Hepatocyte (in vitro differentiated cells): ENCODE data around the gene ASIC2. TPM values are rescaled to one million over a fixed set of nuclear protein-coding genes. Genes with fewer than 3 reads are reported as not detected.

Experiments used
- DNase-seq: peaks from one replicate; pipeline ENCODE4 v3.0.0-alpha.2; 2016; ENCODE audit warnings: low spot score
- H2AFZ ChIP-seq: fragments of 200-600 bp; sonication (generic); 2 replicates; pipeline ENCODE4 v1.6.0; 2016; ENCODE audit warnings: antibody characterized with exemption, mild to moderate bottlenecking
- H3K27ac ChIP-seq: fragments of 200-600 bp; sonication (generic); 2 replicates; pipeline ENCODE4 v1.5.1; 2016; ENCODE audit warnings: mild to moderate bottlenecking
- H3K27me3 ChIP-seq: fragments of 200-600 bp; sonication (generic); 2 replicates; pipeline ENCODE4 v1.6.1; 2016
- H3K36me3 ChIP-seq: fragments of 200-600 bp; sonication (generic); replicated peaks from 2 replicates; pipeline ENCODE4 v1.5.1; 2016; ENCODE audit warnings: low read depth; ENCODE audit not compliant: insufficient read depth
- H3K4me1 ChIP-seq: fragments of 200-600 bp; sonication (generic); 2 replicates; pipeline ENCODE4 v1.5.1; 2016; ENCODE audit warnings: mild to moderate bottlenecking, moderate library complexity; ENCODE audit not compliant: insufficient read depth
- H3K4me2 ChIP-seq: fragments of 200-600 bp; sonication (generic); 2 replicates; pipeline ENCODE4 v1.6.0; 2016
- H3K4me3 ChIP-seq: fragments of 200-600 bp; sonication (generic); 2 replicates; pipeline ENCODE4 v1.5.1; 2016; ENCODE audit warnings: mild to moderate bottlenecking
- H3K79me2 ChIP-seq: fragments of 200-600 bp; sonication (generic); 2 replicates; pipeline ENCODE4 v1.6.0; 2017; ENCODE audit warnings: mild to moderate bottlenecking
- H3K9me2 ChIP-seq: fragments of 200-600 bp; sonication (generic); replicated peaks from 2 replicates; pipeline ENCODE4 v1.6.0; 2017; ENCODE audit warnings: mild to moderate bottlenecking; ENCODE audit not compliant: insufficient read depth
- H3K9me3 ChIP-seq: fragments of 200-600 bp; sonication (generic); 2 replicates; pipeline ENCODE4 v1.5.1; 2016; ENCODE audit warnings: low read depth, mild to moderate bottlenecking
- H4K20me1 ChIP-seq: fragments of 200-600 bp; sonication (generic); 2 replicates; pipeline ENCODE4 v1.6.0; 2016; ENCODE audit warnings: mild to moderate bottlenecking; ENCODE audit not compliant: insufficient read depth, poor library complexity, severe bottlenecking
- CTCF ChIP-seq: fragments of 200-600 bp; sonication (generic); IDR thresholded peaks from 2 replicates; pipeline ENCODE4 v1.5.1; 2016; ENCODE audit warnings: antibody characterized with exemption, mild to moderate bottlenecking; ENCODE audit not compliant: poor library complexity
- EZH2 ChIP-seq: fragments of 200-600 bp; sonication (generic); IDR thresholded peaks from 2 replicates; pipeline ENCODE4 v1.6.1; 2016; ENCODE audit warnings: antibody characterized with exemption, mild to moderate bottlenecking, borderline replicate concordance
- EZH2phosphoT487 ChIP-seq: fragments of 200-600 bp; sonication (generic); IDR thresholded peaks from one replicate; pipeline ENCODE4 v1.6.1; 2018; ENCODE audit warnings: antibody characterized with exemption, mild to moderate bottlenecking, low read depth, moderate library complexity; ENCODE audit not compliant: unreplicated experiment, severe bottlenecking
- WGBS: methylation state at CpG from one replicate; pipeline ENCODE4 v1.1.6; 2016; ENCODE audit warnings: low lambda C conversion rate; ENCODE audit errors: missing lambda C conversion rate; 5-methylcytosine and 5-hydroxymethylcytosine counted together
- polyA plus RNA-seq: library from polyadenylated mRNA; unstranded; fragments of >200 nt; fragmentation: Nextera tagmentation; extraction: Ambion mirVana; gene quantifications from 2 replicates; pipeline ENCODE4 v1.2.1, GENCODE V29; 2016
- total RNA-seq: library from RNA; depleted of rRNA; stranded (reverse); fragments of >200 nt; gene quantifications from 2 replicates; pipeline ENCODE4 v1.2.3, GENCODE V29; 2014

Gene ASIC2
- total and polyA plus RNA-seq, 2 experiments from 2014 or later = 2.3 to 3.3 TPM

GRCh38 chr17:33269337-33270060, 23.6 kb downstream of the ASIC2 start:
- WGBS = 76% methylated on average over 2 of the region's 2 CpGs
- no peak for DNase-seq

DNA sequence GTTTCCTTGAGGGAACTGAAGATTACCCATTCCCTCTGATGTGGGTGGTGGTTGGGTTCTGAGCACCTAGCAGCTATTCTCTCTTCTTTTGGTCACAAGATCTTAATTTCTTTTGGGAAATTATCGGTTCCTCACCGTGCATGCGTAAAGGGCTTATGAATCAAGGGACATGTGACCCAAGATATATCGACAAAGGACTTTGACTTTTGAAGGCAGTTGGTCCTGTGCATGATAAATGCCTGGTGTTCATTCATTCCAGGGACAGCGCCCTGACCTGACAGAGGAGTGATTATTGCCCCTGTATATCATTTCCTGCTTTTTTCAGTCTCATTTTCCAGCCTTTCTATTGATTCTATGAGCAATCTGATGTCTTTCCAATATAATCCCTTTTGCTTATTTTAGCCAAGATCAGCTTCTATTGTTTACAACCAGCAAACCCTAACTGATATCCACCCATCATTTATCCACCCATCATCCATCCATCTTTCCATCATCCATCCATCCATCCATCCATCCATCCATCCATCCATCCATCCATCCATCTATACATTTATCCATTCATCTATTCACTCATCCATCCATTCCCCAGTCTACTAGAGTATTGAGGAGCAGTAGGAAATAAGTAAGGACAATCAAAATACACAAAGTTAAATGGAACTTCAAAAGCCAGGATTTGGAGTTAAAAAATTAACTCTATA, 25.1 kb downstream of the ASIC2 start:
- no peak overlapping the region for H3K27ac ChIP-seq
- H3K9me2 ChIP-seq = no peaks in the 10 kb centered on the region
- H2AFZ ChIP-seq = no peak overlapping the region
- H3K9me3 ChIP-seq = no peaks in the 10 kb centered on the region
- H3K4me1 ChIP-seq = no peaks in the 10 kb centered on the region
- H3K79me2 ChIP-seq = no peaks in the 10 kb centered on the region
- no peaks in the 10 kb centered on the region for H4K20me1 ChIP-seq
- no peak overlapping the region for H3K4me2 ChIP-seq
- TF ChIP-seq CTCF = no peak
- TF ChIP-seq EZH2phosphoT487 = no peak
- TF ChIP-seq EZH2 = no peak
- no peaks in the 10 kb centered on the region for H3K27me3 ChIP-seq
- H3K4me3 ChIP-seq = no peak overlapping the region
- DNase-seq = no peak
- no peaks in the 10 kb centered on the region for H3K36me3 ChIP-seq
- WGBS = 93% methylated on average over 5 of the region's 5 CpGs

More at GRCh38 chr17:33269337-33270060, 23.6 kb downstream of the ASIC2 start:
- no peaks in the 10 kb centered on the region for H3K4me1 ChIP-seq
- no peak for TF ChIP-seq CTCF
- no peak for TF ChIP-seq EZH2
- no peak for TF ChIP-seq EZH2phosphoT487
- H4K20me1 ChIP-seq = no peaks in the 10 kb centered on the region
- H3K79me2 ChIP-seq = no peaks in the 10 kb centered on the region
- no peaks in the 10 kb centered on the region for H3K9me3 ChIP-seq
- no peaks in the 10 kb centered on the region for H3K27me3 ChIP-seq
- no peaks in the 10 kb centered on the region for H3K9me2 ChIP-seq
- H2AFZ ChIP-seq = no peak overlapping the region
- no peak overlapping the region for H3K4me2 ChIP-seq
- H3K36me3 ChIP-seq = no peaks in the 10 kb centered on the region
- no peak overlapping the region for H3K27ac ChIP-seq
- H3K4me3 ChIP-seq = no peak overlapping the region

- Histone ChIP-seq H3K27ac (no peak overlapping the region), H3K4me3 (no peak overlapping the region), H3K9me2 (no peaks in the 10 kb centered on the region), H3K36me3 (no peaks in the 10 kb centered on the region), H3K4me1 (no peaks in the 10 kb centered on the region), H3K79me2 (no peaks in the 10 kb centered on the region), H3K9me3 (no peaks in the 10 kb centered on the region), H3K4me2 (no peak overlapping the region), H3K27me3 (no peaks in the 10 kb centered on the region), H2AFZ (no peak overlapping the region), H4K20me1 (no peaks in the 10 kb centered on the region)
- 88% methylated on average over 6 of the region's 6 CpGs for WGBS
- DNase-seq = no peak
- TF ChIP-seq EZH2 = no peak
Observed at GRCh38 chr17:33267271-33267790, 25.8 kb downstream of the ASIC2 start.

- TF ChIP-seq CTCF = no peak
- no peak for TF ChIP-seq EZH2phosphoT487
- TF ChIP-seq EZH2 = no peak
- Histone ChIP-seq H2AFZ (no peak overlapping the region), H4K20me1 (no peaks in the 10 kb centered on the region), H3K79me2 (no peaks in the 10 kb centered on the region), H3K9me3 (no peaks in the 10 kb centered on the region), H3K4me2 (no peak overlapping the region), H3K4me1 (no peaks in the 10 kb centered on the region), H3K9me2 (no peaks in the 10 kb centered on the region), H3K4me3 (no peak overlapping the region), H3K36me3 (no peaks in the 10 kb centered on the region), H3K27ac (no peak overlapping the region), H3K27me3 (no peaks in the 10 kb centered on the region)
- 82% methylated on average over 10 of the region's 10 CpGs for WGBS
- no peak for DNase-seq
Observed at GRCh38 chr17:33266611-33267010, 26.5 kb downstream of the ASIC2 start.
